ENCODE measurements around the gene ZMYND11. TPM values are rescaled to one million over a fixed set of nuclear protein-coding genes. Genes with fewer than 3 reads are reported as not detected.

ZMYND11 gene
- total RNA-seq, 2 donors from 2014 or later = 34.2 to 37.7 TPM

DNA sequence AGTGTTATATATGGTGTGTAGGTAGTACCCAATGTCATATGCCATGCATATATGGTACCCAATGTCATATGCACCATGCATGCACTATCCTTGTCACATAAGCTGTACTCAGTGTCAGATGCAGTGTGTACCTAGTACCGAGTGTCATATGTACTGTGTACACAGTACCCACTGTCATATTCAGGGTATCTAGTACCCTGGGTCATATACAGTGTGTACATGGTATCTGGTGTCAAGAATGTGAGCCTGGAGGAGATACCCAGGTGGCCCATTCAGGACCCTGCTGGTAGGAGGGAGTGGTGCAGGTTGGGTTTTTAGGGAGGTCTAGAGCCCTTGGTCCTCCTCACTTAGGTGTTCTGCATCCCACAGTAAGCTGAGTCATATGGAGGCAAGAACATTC lies 1.8 kb downstream of the ZMYND11 start:
- TF ChIP-seq, protein P1, sequence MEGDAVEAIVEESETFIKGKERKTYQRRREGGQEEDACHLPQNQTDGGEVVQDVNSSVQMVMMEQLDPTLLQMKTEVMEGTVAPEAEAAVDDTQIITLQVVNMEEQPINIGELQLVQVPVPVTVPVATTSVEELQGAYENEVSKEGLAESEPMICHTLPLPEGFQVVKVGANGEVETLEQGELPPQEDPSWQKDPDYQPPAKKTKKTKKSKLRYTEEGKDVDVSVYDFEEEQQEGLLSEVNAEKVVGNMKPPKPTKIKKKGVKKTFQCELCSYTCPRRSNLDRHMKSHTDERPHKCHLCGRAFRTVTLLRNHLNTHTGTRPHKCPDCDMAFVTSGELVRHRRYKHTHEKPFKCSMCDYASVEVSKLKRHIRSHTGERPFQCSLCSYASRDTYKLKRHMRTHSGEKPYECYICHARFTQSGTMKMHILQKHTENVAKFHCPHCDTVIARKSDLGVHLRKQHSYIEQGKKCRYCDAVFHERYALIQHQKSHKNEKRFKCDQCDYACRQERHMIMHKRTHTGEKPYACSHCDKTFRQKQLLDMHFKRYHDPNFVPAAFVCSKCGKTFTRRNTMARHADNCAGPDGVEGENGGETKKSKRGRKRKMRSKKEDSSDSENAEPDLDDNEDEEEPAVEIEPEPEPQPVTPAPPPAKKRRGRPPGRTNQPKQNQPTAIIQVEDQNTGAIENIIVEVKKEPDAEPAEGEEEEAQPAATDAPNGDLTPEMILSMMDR (conservative IDR thresholded peaks at IDR 0.05) = peak; percentile 78
- Mint-ChIP-seq H3K36me3 (ENCODE audit: low read depth) (no peaks in the 10 kb centered on the region), H3K4me3 (peak overlapping the region; percentile 74), H3K4me1 (peaks cover 32% of the 10 kb centered on the region), H3K27ac (no peak overlapping the region), H3K9me3 (no peaks in the 10 kb centered on the region), H3K27me3 (ENCODE audit: insufficient read depth) (peaks cover 23% of the 10 kb centered on the region)
- peak; percentile 82 for DNase-seq
- WGBS, 2 experiments (ENCODE audit: insufficient coverage in 1 of 2, insufficient read length in 1 of 2) = 89 to 93% methylated on average over 1 of the region's 1 CpG
- H3K36me3 ChIP-seq (ENCODE audit: control insufficient read depth, insufficient read depth, low read length) = no peaks in the 10 kb centered on the region
- H3K27me3 ChIP-seq (ENCODE audit: control insufficient read depth, insufficient read depth, low read length, poor library complexity, severe bottlenecking) = peaks cover 21% of the 10 kb centered on the region
- H3K4me1 ChIP-seq (ENCODE audit: control insufficient read depth, insufficient read depth, low read length) = no peaks in the 10 kb centered on the region
- H3K27ac ChIP-seq (ENCODE audit: low read depth, low read length) = no peak overlapping the region
- H3K9ac ChIP-seq (ENCODE audit: extremely low read depth, low read length, poor library complexity, severe bottlenecking) = no peak overlapping the region
- peak overlapping the region; percentile 90 for H3K4me3 ChIP-seq (ENCODE audit: low read length)
- no peaks in the 10 kb centered on the region for H3K9me3 ChIP-seq (ENCODE audit: control insufficient read depth, low read length)

DNA sequence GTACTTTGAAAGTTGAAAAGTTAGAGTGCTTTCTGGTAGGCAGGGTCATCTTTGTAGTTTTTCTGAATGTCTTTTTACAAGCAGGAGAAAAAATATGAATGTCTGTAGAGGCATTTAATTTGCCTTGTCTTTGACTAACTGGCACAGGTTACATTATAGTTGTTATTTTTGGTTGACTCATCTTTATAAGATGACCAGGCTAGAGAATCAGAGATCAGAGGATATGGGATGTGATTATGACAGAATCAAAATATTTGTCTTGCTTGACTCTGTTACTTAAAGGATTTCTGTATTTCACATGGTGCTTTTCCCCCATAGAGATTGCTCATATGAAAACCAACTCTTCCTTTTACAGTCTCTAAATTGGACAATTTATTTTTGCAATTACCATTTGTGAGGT lies 2.4 kb downstream of the ZMYND11 start:
- Histone ChIP-seq H3K9me3 (ENCODE audit: control insufficient read depth, low read length) (no peaks in the 10 kb centered on the region), H3K4me1 (ENCODE audit: control insufficient read depth, insufficient read depth, low read length) (no peaks in the 10 kb centered on the region), H3K36me3 (ENCODE audit: control insufficient read depth, insufficient read depth, low read length) (no peaks in the 10 kb centered on the region), H3K4me3 (ENCODE audit: low read length) (no peak overlapping the region), H3K9ac (ENCODE audit: extremely low read depth, low read length, poor library complexity, severe bottlenecking) (no peak overlapping the region), H3K27me3 (ENCODE audit: control insufficient read depth, insufficient read depth, low read length, poor library complexity, severe bottlenecking) (peaks cover 15% of the 10 kb centered on the region), H3K27ac (ENCODE audit: low read depth, low read length) (no peak overlapping the region)
- Mint-ChIP-seq H3K27me3 (ENCODE audit: insufficient read depth) (peaks cover 18% of the 10 kb centered on the region), H3K4me3 (no peak overlapping the region), H3K9me3 (no peaks in the 10 kb centered on the region), H3K27ac (no peak overlapping the region), H3K36me3 (ENCODE audit: low read depth) (no peaks in the 10 kb centered on the region), H3K4me1 (peaks cover 33% of the 10 kb centered on the region)
- TF ChIP-seq, protein P1 (conservative IDR thresholded peaks at IDR 0.05) = no peak
- DNase-seq = no peak

DNA sequence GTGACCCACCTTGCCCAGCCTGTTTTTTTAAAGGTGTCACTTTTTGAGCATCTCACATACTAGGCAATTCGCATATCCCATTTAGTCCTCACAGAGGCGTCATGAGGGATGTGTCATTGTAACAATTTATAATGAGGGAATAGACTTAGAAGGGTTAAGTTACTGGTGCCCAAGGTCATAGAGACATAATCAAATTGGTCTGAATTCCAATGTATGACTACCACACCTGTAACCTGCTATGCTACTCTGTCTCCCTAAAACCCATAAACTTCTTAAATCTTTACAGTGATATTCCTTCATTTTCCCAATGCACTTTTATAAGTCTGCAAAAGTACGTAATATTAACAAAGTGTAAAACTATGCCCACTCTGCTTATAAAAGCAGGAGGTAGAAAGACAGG lies 7.1 kb downstream of the ZMYND11 start:
- Mint-ChIP-seq H3K27ac (no peak overlapping the region), H3K27me3 (ENCODE audit: insufficient read depth) (no peaks in the 10 kb centered on the region), H3K36me3 (ENCODE audit: low read depth) (peaks cover 3% of the 10 kb centered on the region), H3K9me3 (peaks cover 6% of the 10 kb centered on the region), H3K4me1 (peaks cover 16% of the 10 kb centered on the region), H3K4me3 (no peak overlapping the region)
- 80 to 85% methylated on average over 1 to 3 of the region's 3 CpGs for WGBS, 2 experiments (ENCODE audit: insufficient coverage in 1 of 2, insufficient read length in 1 of 2)
- Histone ChIP-seq H3K36me3 (ENCODE audit: control insufficient read depth, insufficient read depth, low read length) (no peaks in the 10 kb centered on the region), H3K4me1 (ENCODE audit: control insufficient read depth, insufficient read depth, low read length) (no peaks in the 10 kb centered on the region), H3K9ac (ENCODE audit: extremely low read depth, low read length, poor library complexity, severe bottlenecking) (no peak overlapping the region), H3K27ac (ENCODE audit: low read depth, low read length) (no peak overlapping the region), H3K9me3 (ENCODE audit: control insufficient read depth, low read length) (peaks cover 5% of the 10 kb centered on the region), H3K27me3 (ENCODE audit: control insufficient read depth, insufficient read depth, low read length, poor library complexity, severe bottlenecking) (no peaks in the 10 kb centered on the region), H3K4me3 (ENCODE audit: low read length) (no peak overlapping the region)
- DNase-seq = no peak
- TF ChIP-seq, protein P1 (conservative IDR thresholded peaks at IDR 0.05) = no peak
